ENCODE results near the gene CTTNBP2NL.
"Not testable (repeated sequence)": the region's sequence is repeated elsewhere in the genome, so short reads cannot be mapped to it uniquely, and the experiment has no call there.

Gene CTTNBP2NL

GRCh38 chr1:112429749-112430148, 33.7 kb downstream of the CTTNBP2NL start:
- DNase-seq = no peak

- no peak for DNase-seq
These were observed 35.0 kb downstream of the CTTNBP2NL start for GRCh38 chr1:112431038-112431437.

GRCh38 chr1:112435448-112435847, 39.4 kb downstream of the CTTNBP2NL start:
- no peak for DNase-seq

GRCh38 chr1:112436384-112437156, 40.6 kb downstream of the CTTNBP2NL start:
- no peak for DNase-seq

- DNase-seq = not testable (repeated sequence)
These were observed 42.1 kb downstream of the CTTNBP2NL start for GRCh38 chr1:112438156-112438555.

GRCh38 chr1:112439592-112439991, 43.6 kb downstream of the CTTNBP2NL start:
- DNase-seq = no peak

GRCh38 chr1:112440574-112440973, 44.6 kb downstream of the CTTNBP2NL start:
- DNase-seq = no peak

- no peak for DNase-seq
These were observed 48.3 kb downstream of the CTTNBP2NL start for GRCh38 chr1:112444269-112444668.

- DNase-seq = no peak
These were observed 49.6 kb downstream of the CTTNBP2NL start for GRCh38 chr1:112445596-112445995.

- no peak for DNase-seq
These were observed 50.4 kb downstream of the CTTNBP2NL start for GRCh38 chr1:112446411-112446810.

GRCh38 chr1:112448904-112449629, 53.1 kb downstream of the CTTNBP2NL start:
- no peak for DNase-seq

- DNase-seq = no peak
These were observed 53.6 kb downstream of the CTTNBP2NL start for GRCh38 chr1:112449630-112449983.

GRCh38 chr1:112450773-112451172, 54.8 kb downstream of the CTTNBP2NL start:
- no peak for DNase-seq

- DNase-seq = not testable (repeated sequence)
These were observed 55.3 kb downstream of the CTTNBP2NL start for GRCh38 chr1:112451301-112451700.

- no peak for DNase-seq
These were observed 57.9 kb downstream of the CTTNBP2NL start for GRCh38 chr1:112453876-112454275.

GRCh38 chr1:112454316-112454715, 58.3 kb downstream of the CTTNBP2NL start:
- no peak for DNase-seq

- DNase-seq = no peak
These were observed 61.2 kb downstream of the CTTNBP2NL start for GRCh38 chr1:112457241-112457640.

GRCh38 chr1:112457955-112458354, 61.9 kb downstream of the CTTNBP2NL start:
- DNase-seq = no peak

- DNase-seq = no peak
These were observed 62.7 kb downstream of the CTTNBP2NL start for GRCh38 chr1:112458756-112459155.

- DNase-seq = no peak
These were observed 64.6 kb downstream of the CTTNBP2NL start for GRCh38 chr1:112460615-112461014.

- DNase-seq = no peak
These were observed 65.3 kb downstream of the CTTNBP2NL start for GRCh38 chr1:112461200-112461871.

GRCh38 chr1:112462953-112463279, 66.9 kb downstream of the CTTNBP2NL start:
- no peak for DNase-seq

GRCh38 chr1:112464501-112464900, 68.5 kb downstream of the CTTNBP2NL start:
- no peak for DNase-seq

GRCh38 chr1:112465122-112465521, 69.1 kb downstream of the CTTNBP2NL start:
- DNase-seq = no peak

Measured in CD4-positive, alpha-beta T cell treated with Interleukin-1 beta for 1 hour (primary cell).